IMR-90 (cell line): ENCODE results near the gene ZMYM4. TPM values are rescaled to one million over a fixed set of nuclear protein-coding genes. Genes with fewer than 3 reads are reported as not detected.

ENCODE experiments used
- ATAC-seq: fragments of 200-7000 bp; cut with Tn5 transposase; 2 replicates; pipeline ENCODE4 v1.9.1; 2020; ENCODE audit warnings: low read depth, mild to moderate bottlenecking, moderate library complexity
- BruUV-seq: library from RNA; stranded (reverse); fragments of 400-500 nt; replicated peaks from 2 replicates; lab custom pipeline; 2021; lab: Mats Ljungman, UMichigan
- CTCF ChIA-PET: fragments of 300-600 bp; formaldehyde crosslinking; extraction: SDS; loops from one replicate; lab custom pipeline; 2021; ENCODE audit warnings: antibody characterized with exemption; lab: Yijun Ruan, JAX
- POLR2A ChIA-PET: fragments of 300-600 bp; sonication (Branson Sonifier 250); formaldehyde crosslinking; loops from one replicate; lab custom pipeline; 2022; ENCODE audit warnings: antibody characterized with exemption; ENCODE audit not compliant: unreplicated experiment; lab: Charles Lee
- DNase-seq: peaks from one replicate; pipeline ENCODE4 v3.0.0; 2013
- H2AFZ ChIP-seq: replicated peaks from 2 replicates; pipeline ENCODE3; 2013; ENCODE audit warnings: low read length, mild to moderate bottlenecking; ENCODE audit not compliant: poor library complexity
- H2AK5ac ChIP-seq: 2 replicates; pipeline ENCODE4 v1.6.1; 2013; ENCODE audit warnings: low read depth, low read length, inconsistent platforms
- H2AK9ac ChIP-seq: replicated peaks from 2 replicates; pipeline ENCODE3; 2013; ENCODE audit warnings: mild to moderate bottlenecking, low read depth, low read length, moderate library complexity; ENCODE audit not compliant: poor library complexity
- H2BK120ac ChIP-seq: 2 replicates; pipeline ENCODE4 v1.6.1; 2013; ENCODE audit warnings: low read depth, low read length, inconsistent platforms
- H2BK15ac ChIP-seq: 3 replicates; pipeline ENCODE4 v1.6.1; 2013; ENCODE audit warnings: low read depth, low read length, inconsistent platforms
- H2BK20ac ChIP-seq: 2 replicates; pipeline ENCODE4 v1.6.1; 2013; ENCODE audit warnings: low read depth, mild to moderate bottlenecking, inconsistent platforms, low read length, moderate library complexity
- H2BK5ac ChIP-seq: 2 replicates; pipeline ENCODE4 v1.6.1; 2013; ENCODE audit warnings: mild to moderate bottlenecking, low read depth, low read length, inconsistent platforms; ENCODE audit not compliant: poor library complexity, severe bottlenecking
- H3K14ac ChIP-seq: replicated peaks from 2 replicates; pipeline ENCODE4 v1.6.1; 2013; ENCODE audit warnings: low read depth, low read length, inconsistent platforms
- H3K18ac ChIP-seq: 2 replicates; pipeline ENCODE4 v1.6.1; 2013; ENCODE audit warnings: low read depth, low read length, control low read depth
- H3K23ac ChIP-seq: 2 replicates; pipeline ENCODE4 v1.6.1; 2013; ENCODE audit warnings: low read depth, low read length, inconsistent platforms
- H3K27ac ChIP-seq: 2 replicates; pipeline ENCODE4 v1.5.1; 2013; ENCODE audit warnings: mild to moderate bottlenecking, control low read depth, low read length; ENCODE audit not compliant: insufficient read depth
- H3K27me3 ChIP-seq: 2 replicates; pipeline ENCODE4 v1.6.1; 2013; ENCODE audit warnings: low read length; ENCODE audit not compliant: control insufficient read depth, insufficient read depth
- H3K36me3 ChIP-seq: 2 replicates; pipeline ENCODE4 v1.6.1; 2013; ENCODE audit warnings: low read length, mixed read lengths; ENCODE audit not compliant: control insufficient read depth, insufficient read depth
- H3K4ac ChIP-seq: 2 replicates; pipeline ENCODE4 v1.6.1; 2013; ENCODE audit warnings: low read depth, low read length, inconsistent platforms
- H3K4me1 ChIP-seq: 2 replicates; pipeline ENCODE4 v1.6.1; 2013; ENCODE audit warnings: low read length, mixed read lengths; ENCODE audit not compliant: control insufficient read depth, insufficient read depth
- H3K4me2 ChIP-seq: 2 replicates; pipeline ENCODE4 v1.6.1; 2013; ENCODE audit warnings: low read depth, mild to moderate bottlenecking, control low read depth, low read length, moderate library complexity
- H3K4me3 ChIP-seq: 2 replicates; pipeline ENCODE4 v1.5.1; 2013; ENCODE audit warnings: low read depth, mild to moderate bottlenecking, control low read depth, low read length, moderate library complexity; ENCODE audit not compliant: insufficient read depth
- H3K56ac ChIP-seq: 2 replicates; pipeline ENCODE4 v1.6.1; 2013; ENCODE audit warnings: low read length, inconsistent platforms; ENCODE audit not compliant: insufficient read depth; ENCODE audit errors: extremely low read depth
- H3K79me1 ChIP-seq, 2 experiments: 2 replicates each; pipeline ENCODE4 v1.6.1; 2013; ENCODE audit warnings: low read length in 2 of 2, inconsistent platforms in 1 of 2, low read depth in 1 of 2
- H3K9ac ChIP-seq: 2 replicates; pipeline ENCODE4 v1.6.1; 2013; ENCODE audit warnings: low read depth, low read length, control low read depth
- H3K9me1 ChIP-seq: 2 replicates; pipeline ENCODE4 v1.6.1; 2013; ENCODE audit warnings: low read length, inconsistent platforms; ENCODE audit not compliant: insufficient read depth
- H3K9me3 ChIP-seq: 2 replicates; pipeline ENCODE4 v1.6.1; 2013; ENCODE audit warnings: low read length; ENCODE audit not compliant: control insufficient read depth, insufficient read depth
- H4K20me1 ChIP-seq: 2 replicates; pipeline ENCODE4 v1.6.1; 2013; ENCODE audit warnings: low read length, inconsistent platforms; ENCODE audit not compliant: insufficient read depth
- H4K5ac ChIP-seq: 2 replicates; pipeline ENCODE4 v1.6.1; 2013; ENCODE audit warnings: mild to moderate bottlenecking, low read depth, low read length, control low read depth
- H4K8ac ChIP-seq, 2 experiments: 2 replicates each; pipeline ENCODE4 v1.6.1; 2013; ENCODE audit warnings: low read depth in 2 of 2, low read length in 2 of 2, control low read depth in 1 of 2, inconsistent platforms in 1 of 2
- H4K91ac ChIP-seq: 2 replicates; pipeline ENCODE4 v1.6.1; 2013; ENCODE audit warnings: low read depth, low read length, inconsistent platforms; ENCODE audit not compliant: insufficient read depth
- BHLHE40 ChIP-seq: fragments of 150-350 bp; IDR thresholded peaks from 2 replicates; pipeline ENCODE4 v1.6.1; 2016; ENCODE audit warnings: mild to moderate bottlenecking, low read depth, low read length
- CEBPB ChIP-seq: IDR thresholded peaks from 2 replicates; pipeline ENCODE4 v1.6.1; 2012; ENCODE audit warnings: low read depth, low read length, improper control_type of control experiment
- FOS ChIP-seq: fragments of 150-350 bp; IDR thresholded peaks from 2 replicates; pipeline ENCODE4 v1.6.1; 2016; ENCODE audit warnings: low read depth, low read length
- MAFK ChIP-seq: IDR thresholded peaks from 2 replicates; pipeline ENCODE4 v1.6.1; 2012; ENCODE audit warnings: low read depth, low read length, improper control_type of control experiment
- MAZ ChIP-seq: IDR thresholded peaks from 2 replicates; pipeline ENCODE4 v1.6.1; 2012; ENCODE audit warnings: low read depth, mild to moderate bottlenecking, low read length, improper control_type of control experiment, moderate library complexity, borderline replicate concordance
- MXI1 ChIP-seq: IDR thresholded peaks from 2 replicates; pipeline ENCODE4 v1.6.1; 2012; ENCODE audit warnings: low read depth, mild to moderate bottlenecking, low read length, moderate library complexity, borderline replicate concordance
- NFE2L2 ChIP-seq: fragments of 150-350 bp; IDR thresholded peaks from 2 replicates; pipeline ENCODE4 v1.6.1; 2016; ENCODE audit warnings: low read depth, mild to moderate bottlenecking, low read length
- POLR2A ChIP-seq: IDR thresholded peaks from 2 replicates; pipeline ENCODE4 v1.6.1; 2012; ENCODE audit warnings: mild to moderate bottlenecking, low read depth, low read length
- RAD21 ChIP-seq: IDR thresholded peaks from 2 replicates; pipeline ENCODE4 v1.6.1; 2012; ENCODE audit warnings: low read length, improper control_type of control experiment
- RCOR1 ChIP-seq: IDR thresholded peaks from 2 replicates; pipeline ENCODE4 v1.6.1; 2012; ENCODE audit warnings: mild to moderate bottlenecking, low read length, improper control_type of control experiment; ENCODE audit not compliant: insufficient replicate concordance
- RFX5 ChIP-seq: IDR thresholded peaks from 2 replicates; pipeline ENCODE4 v1.8.0; 2012; ENCODE audit warnings: low read depth, mild to moderate bottlenecking, low read length, moderate library complexity
- SMC3 ChIP-seq: fragments of 150-350 bp; IDR thresholded peaks from 2 replicates; pipeline ENCODE4 v1.6.1; 2016; ENCODE audit warnings: low read depth, mild to moderate bottlenecking, antibody characterized with exemption, low read length, moderate library complexity
- WGBS, 2 experiments: methylation state at CpG; one replicate each; pipeline versions ENCODE4 v1.1.5 to v1.1.7; 2013; ENCODE audit warnings: missing lambda C conversion rate in 2 of 2; ENCODE audit not compliant: insufficient read length in 1 of 2; ENCODE audit errors: extremely low coverage in 2 of 2; 5-methylcytosine and 5-hydroxymethylcytosine counted together
- dilution Hi-C: fragments of 300-500 bp; cut with HindIII; formaldehyde crosslinking; loops from one replicate; pipeline ENCODE4 v1.14.3; 2018; ENCODE audit warnings: low sequenced_read_pairs; ENCODE audit not compliant: unreplicated experiment
- in situ Hi-C: fragments of 300-500 bp; cut with MboI; formaldehyde crosslinking; loops from 3 replicates; pipeline ENCODE4 v1.14.3; 2019; ENCODE audit warnings: low sequenced_read_pairs, inconsistent platforms, mixed read lengths
- intact Hi-C: fragments of 100-400 bp; cut with micrococcal nuclease; formaldehyde crosslinking; loops from 2 replicates; pipeline ENCODE4 v1.10.0; 2022
- polyA plus RNA-seq, 3 experiments: library from polyadenylated mRNA; depleted of rRNA; stranded (reverse); fragments of >200 nt; gene quantifications; 2 replicates each; pipeline ENCODE4 v1.2.3, GENCODE V29; 2012; ENCODE audit warnings: low replicate concordance in 1 of 3
- total RNA-seq: library from RNA; depleted of rRNA; stranded (reverse); fragments of >200 nt; gene quantifications from 2 replicates; pipeline ENCODE4 v1.2.3, GENCODE V29; 2012
- TF ChIP-seq, protein P1 (sequence below): fragments of 150-350 bp; IDR thresholded peaks from 2 replicates; pipeline ENCODE4 v1.6.1; 2017; ENCODE audit warnings: mild to moderate bottlenecking, antibody characterized with exemption, low read length, low read depth
- TF ChIP-seq, protein P2 (sequence below): fragments of 150-350 bp; IDR thresholded peaks from 2 replicates; pipeline ENCODE4 v1.6.1; 2016; ENCODE audit warnings: low read depth, mild to moderate bottlenecking, low read length, moderate library complexity, borderline replicate concordance
- TF ChIP-seq, protein P3 (sequence below): conservative IDR thresholded peaks from 2 replicates; pipeline ENCODE4 v1.5.1; 2012; ENCODE audit warnings: mild to moderate bottlenecking, low read depth, low read length, improper control_type of control experiment

ZMYM4 gene
- total and polyA plus RNA-seq, 2 of the 4 experiments (the other 2 are of a cell fraction): 14.7 to 53.8 TPM

DNA sequence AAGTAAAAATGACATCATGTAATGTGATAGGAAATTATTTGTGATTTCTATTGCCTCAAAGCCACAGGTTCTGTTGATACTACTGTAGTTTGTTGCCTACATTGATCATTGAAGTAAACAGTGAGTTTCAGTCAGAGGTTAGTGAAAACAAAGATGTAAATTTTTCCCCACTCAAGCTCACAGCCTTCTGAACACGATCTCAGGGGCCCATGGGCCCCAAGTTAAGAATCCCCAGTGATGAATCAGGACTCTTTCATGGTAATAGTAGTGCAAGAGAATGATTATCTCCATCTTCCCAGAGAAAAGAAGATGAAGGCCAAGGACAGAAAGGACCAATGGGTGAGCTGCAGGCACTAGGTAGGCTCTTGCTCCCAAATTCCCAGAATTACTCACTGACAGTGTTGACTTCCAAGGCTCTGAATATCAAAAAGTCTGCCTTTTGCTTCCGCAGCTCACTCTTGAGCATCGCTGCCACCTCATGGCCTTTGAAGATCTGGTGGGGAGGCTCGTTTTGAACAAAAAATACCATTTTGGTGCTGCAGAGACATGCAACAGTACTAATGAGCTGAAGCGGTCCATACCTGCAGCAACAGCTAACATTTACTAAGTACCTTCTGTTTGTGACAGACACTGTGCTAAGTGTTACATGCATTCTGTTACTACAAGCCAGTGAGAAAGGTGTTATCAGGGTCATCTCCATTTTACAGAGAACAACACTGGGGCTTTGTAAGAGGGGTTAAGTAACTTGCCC is 175.4 kb downstream of the ZMYM4 start:
- BruUV-seq: no TSS peak
- Histone ChIP-seq H4K8ac (no peak overlapping the region), H3K14ac (no peak overlapping the region), H3K9me1 (peaks cover 11% of the 10 kb centered on the region), H2AK9ac (no peak overlapping the region), H3K79me1 (peaks cover 3 to 9% of the 10 kb centered on the region in 2 experiments; a peak in 2 of 4 replicates), H3K18ac (no peak overlapping the region), H2BK15ac (no peak overlapping the region), H2BK20ac (no peak overlapping the region), H4K5ac (no peak overlapping the region), H3K4me3 (no peak overlapping the region), H3K9ac (no peak overlapping the region), H2BK120ac (no peak overlapping the region), H3K56ac (no peak overlapping the region), H2AK5ac (no peak overlapping the region), H3K4me2 (no peak overlapping the region), H3K4ac (no peak overlapping the region), H2AFZ (no peak overlapping the region), H3K9me3 (no peaks in the 10 kb centered on the region), H3K27ac (no peak overlapping the region), H3K36me3 (peaks cover 49% of the 10 kb centered on the region), H4K91ac (no peak overlapping the region), H2BK5ac (no peak overlapping the region), H4K20me1 (no peaks in the 10 kb centered on the region), H3K4me1 (peaks cover 6% of the 10 kb centered on the region), H3K27me3 (no peaks in the 10 kb centered on the region), H3K23ac (no peak overlapping the region)
- in situ Hi-C loops (no loop called here), intact Hi-C loops (loop anchor here (2.0 kb wide), 1 partner anchor 241 kb away; no protein-coding TSS in a partner anchor), dilution Hi-C loops (no loop called here)
- TF ChIP-seq BHLHE40 (no peak), NFE2L2 (no peak), POLR2A (no peak), MXI1 (no peak), MAZ (no peak), FOS (no peak), SMC3 (no peak), MAFK (no peak), RAD21 (peak; percentile 30; the same call in 1 of the 2 replicates), CEBPB (no peak), RCOR1 (no peak), RFX5 (no peak)
- TF ChIP-seq, protein P1, sequence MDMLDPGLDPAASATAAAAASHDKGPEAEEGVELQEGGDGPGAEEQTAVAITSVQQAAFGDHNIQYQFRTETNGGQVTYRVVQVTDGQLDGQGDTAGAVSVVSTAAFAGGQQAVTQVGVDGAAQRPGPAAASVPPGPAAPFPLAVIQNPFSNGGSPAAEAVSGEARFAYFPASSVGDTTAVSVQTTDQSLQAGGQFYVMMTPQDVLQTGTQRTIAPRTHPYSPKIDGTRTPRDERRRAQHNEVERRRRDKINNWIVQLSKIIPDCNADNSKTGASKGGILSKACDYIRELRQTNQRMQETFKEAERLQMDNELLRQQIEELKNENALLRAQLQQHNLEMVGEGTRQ: no peak
- TF ChIP-seq, protein P2, sequence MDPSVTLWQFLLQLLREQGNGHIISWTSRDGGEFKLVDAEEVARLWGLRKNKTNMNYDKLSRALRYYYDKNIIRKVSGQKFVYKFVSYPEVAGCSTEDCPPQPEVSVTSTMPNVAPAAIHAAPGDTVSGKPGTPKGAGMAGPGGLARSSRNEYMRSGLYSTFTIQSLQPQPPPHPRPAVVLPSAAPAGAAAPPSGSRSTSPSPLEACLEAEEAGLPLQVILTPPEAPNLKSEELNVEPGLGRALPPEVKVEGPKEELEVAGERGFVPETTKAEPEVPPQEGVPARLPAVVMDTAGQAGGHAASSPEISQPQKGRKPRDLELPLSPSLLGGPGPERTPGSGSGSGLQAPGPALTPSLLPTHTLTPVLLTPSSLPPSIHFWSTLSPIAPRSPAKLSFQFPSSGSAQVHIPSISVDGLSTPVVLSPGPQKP: no peak
- TF ChIP-seq, protein P3, sequence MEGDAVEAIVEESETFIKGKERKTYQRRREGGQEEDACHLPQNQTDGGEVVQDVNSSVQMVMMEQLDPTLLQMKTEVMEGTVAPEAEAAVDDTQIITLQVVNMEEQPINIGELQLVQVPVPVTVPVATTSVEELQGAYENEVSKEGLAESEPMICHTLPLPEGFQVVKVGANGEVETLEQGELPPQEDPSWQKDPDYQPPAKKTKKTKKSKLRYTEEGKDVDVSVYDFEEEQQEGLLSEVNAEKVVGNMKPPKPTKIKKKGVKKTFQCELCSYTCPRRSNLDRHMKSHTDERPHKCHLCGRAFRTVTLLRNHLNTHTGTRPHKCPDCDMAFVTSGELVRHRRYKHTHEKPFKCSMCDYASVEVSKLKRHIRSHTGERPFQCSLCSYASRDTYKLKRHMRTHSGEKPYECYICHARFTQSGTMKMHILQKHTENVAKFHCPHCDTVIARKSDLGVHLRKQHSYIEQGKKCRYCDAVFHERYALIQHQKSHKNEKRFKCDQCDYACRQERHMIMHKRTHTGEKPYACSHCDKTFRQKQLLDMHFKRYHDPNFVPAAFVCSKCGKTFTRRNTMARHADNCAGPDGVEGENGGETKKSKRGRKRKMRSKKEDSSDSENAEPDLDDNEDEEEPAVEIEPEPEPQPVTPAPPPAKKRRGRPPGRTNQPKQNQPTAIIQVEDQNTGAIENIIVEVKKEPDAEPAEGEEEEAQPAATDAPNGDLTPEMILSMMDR: peak; percentile 22
- ChIA-PET POLR2A (no interaction called here), CTCF (interaction anchor here (0.7 to 1.1 kb wide), 2 partner anchors 8 to 13 kb away, joined by 3 read pairs; no protein-coding TSS in a partner anchor)
- no CpG with 5 or more reads among the region's 5 CpGs for WGBS, 2 experiments
- ATAC-seq: peak; percentile 4; the same call in 1 of the 2 replicates
- peak; percentile 35 for DNase-seq
